Left lung (tissue), 10 donors: ENCODE data around the gene CAPN2. TPM values are rescaled to one million over a fixed set of nuclear protein-coding genes. Genes with fewer than 3 reads are reported as not detected.
A peak's percentile ranks its signal among the peaks of the same experiment; 100 is the strongest.

ENCODE experiments used
- ATAC-seq: fragments of 200-7000 bp; cut with Tn5 transposase; one replicate; pipeline ENCODE4 v1.9.1; 2020; ENCODE audit warnings: moderate library complexity
- DNase-seq, 4 donors: peaks; one replicate each; pipeline ENCODE4 v3.0.0-alpha.2; 2013 to 2020
- H3K27ac ChIP-seq, 2 donors: fragments of 200-600 bp; sonication (generic) in 1 of 2; one replicate each; pipeline versions ENCODE4 v1.5.0 to v1.8.0; 2020 to 2021
- H3K27me3 ChIP-seq, 2 donors: fragments of 200-600 bp; sonication (generic) in 1 of 2; one replicate each; pipeline versions ENCODE4 v1.5.0 to v1.8.0; 2020 to 2021
- H3K36me3 ChIP-seq, 2 donors: fragments of 200-600 bp; sonication (generic) in 1 of 2; one replicate each; pipeline versions ENCODE4 v1.5.0 to v1.8.0; 2020 to 2021
- H3K4me1 ChIP-seq, 2 donors: fragments of 200-600 bp; one replicate each; pipeline ENCODE4 v1.8.0; 2021
- H3K4me3 ChIP-seq, 2 donors: fragments of 200-600 bp; sonication (generic) in 1 of 2; one replicate each; pipeline versions ENCODE4 v1.5.0 to v1.8.0; 2020 to 2021; ENCODE audit warnings: mild to moderate bottlenecking in 1 of 2
- H3K9me3 ChIP-seq, 2 donors: fragments of 200-600 bp; sonication (generic) in 1 of 2; one replicate each; pipeline versions ENCODE4 v1.5.0 to v1.8.0; 2020 to 2021
- intact Hi-C, 2 donors: fragments of 100-400 bp; cut with DNase I; formaldehyde crosslinking; loops; one replicate each; pipeline versions ENCODE4 v1.11.2 to v1.14.2; 2022
- polyA plus RNA-seq, 6 donors: library from polyadenylated mRNA; unstranded; fragments of 120-200 nt; gene quantifications; one replicate each; pipeline ENCODE4 v1.2.1, GENCODE V29; 2013; ENCODE audit not compliant: insufficient read length in 6 of 6
- total RNA-seq, 2 donors: library from RNA; stranded (reverse); fragmentation: NEBNext Ultra II Directional; extraction: Animal tissue kit (Norgen Biotek cat#: 25700); gene quantifications; one replicate each; pipeline ENCODE4 v1.2.1, GENCODE V29; 2021
- TF ChIP-seq, protein P1 (sequence below), 2 donors: fragments of 200-600 bp; sonication (generic) in 1 of 2; IDR thresholded peaks; one replicate each; pipeline versions ENCODE4 v1.5.0 to v1.8.0; 2021; ENCODE audit warnings: antibody characterized with exemption in 2 of 2
- donor health status: DM: no; HTN: yes; CAD: no.
- donor health status: DM: no; HTN: no; CAD: no.

CAPN2 gene
- total and polyA plus RNA-seq, 8 donors = 139 to 434 (median 163) TPM

DNA sequence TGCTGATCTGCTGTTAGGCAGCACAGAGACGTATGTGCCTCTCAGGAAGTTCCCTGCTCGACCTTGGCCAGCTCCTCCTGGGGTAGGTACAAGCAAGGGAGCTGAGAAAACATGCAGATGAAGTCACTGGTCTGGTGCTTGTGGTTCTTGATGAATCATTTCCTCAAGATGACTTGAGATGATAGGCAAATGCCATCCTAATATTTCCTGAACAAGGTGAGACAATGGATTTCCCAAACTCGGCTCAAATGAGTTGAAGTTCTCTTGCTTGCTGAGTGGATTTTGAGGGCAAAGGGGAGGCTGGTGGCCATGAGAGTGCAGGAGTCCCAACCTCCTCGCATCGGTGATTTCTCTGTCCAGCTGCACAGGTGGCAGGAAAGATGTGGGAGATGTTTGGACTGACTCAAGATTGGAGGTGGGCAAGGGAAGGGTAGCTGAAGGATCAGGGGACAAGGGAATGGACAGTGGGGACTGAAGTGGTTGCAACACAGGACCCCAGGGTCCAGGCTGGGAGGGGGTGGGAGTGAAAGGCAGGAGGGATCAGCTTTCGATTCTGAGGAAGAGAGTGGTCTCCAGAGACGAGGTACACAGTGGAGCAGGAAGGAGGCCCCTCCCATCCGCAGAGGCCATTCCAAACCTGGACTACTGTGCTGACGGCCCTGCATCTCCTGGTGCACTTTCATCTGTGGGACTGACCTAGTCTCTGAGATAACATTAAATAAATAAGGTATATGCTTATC lies 63.9 kb downstream of the CAPN2 start:
- Histone ChIP-seq H3K4me3 (no peak overlapping the region), H3K27ac (peak overlapping the region; percentile 34 to 57), H3K4me1 (peaks cover 18 to 33% of the 10 kb centered on the region in 2 donors), H3K9me3 (no peaks in the 10 kb centered on the region), H3K27me3 (no peaks in the 10 kb centered on the region), H3K36me3 (peaks cover 0 to 98% of the 10 kb centered on the region in 2 donors)
- DNase-seq (no peak), ATAC-seq (peak; percentile 41)
- TF ChIP-seq, protein P1, sequence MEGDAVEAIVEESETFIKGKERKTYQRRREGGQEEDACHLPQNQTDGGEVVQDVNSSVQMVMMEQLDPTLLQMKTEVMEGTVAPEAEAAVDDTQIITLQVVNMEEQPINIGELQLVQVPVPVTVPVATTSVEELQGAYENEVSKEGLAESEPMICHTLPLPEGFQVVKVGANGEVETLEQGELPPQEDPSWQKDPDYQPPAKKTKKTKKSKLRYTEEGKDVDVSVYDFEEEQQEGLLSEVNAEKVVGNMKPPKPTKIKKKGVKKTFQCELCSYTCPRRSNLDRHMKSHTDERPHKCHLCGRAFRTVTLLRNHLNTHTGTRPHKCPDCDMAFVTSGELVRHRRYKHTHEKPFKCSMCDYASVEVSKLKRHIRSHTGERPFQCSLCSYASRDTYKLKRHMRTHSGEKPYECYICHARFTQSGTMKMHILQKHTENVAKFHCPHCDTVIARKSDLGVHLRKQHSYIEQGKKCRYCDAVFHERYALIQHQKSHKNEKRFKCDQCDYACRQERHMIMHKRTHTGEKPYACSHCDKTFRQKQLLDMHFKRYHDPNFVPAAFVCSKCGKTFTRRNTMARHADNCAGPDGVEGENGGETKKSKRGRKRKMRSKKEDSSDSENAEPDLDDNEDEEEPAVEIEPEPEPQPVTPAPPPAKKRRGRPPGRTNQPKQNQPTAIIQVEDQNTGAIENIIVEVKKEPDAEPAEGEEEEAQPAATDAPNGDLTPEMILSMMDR (IDR thresholded peaks at IDR 0.05) = no peak
- intact Hi-C loops = no loop called here

DNA sequence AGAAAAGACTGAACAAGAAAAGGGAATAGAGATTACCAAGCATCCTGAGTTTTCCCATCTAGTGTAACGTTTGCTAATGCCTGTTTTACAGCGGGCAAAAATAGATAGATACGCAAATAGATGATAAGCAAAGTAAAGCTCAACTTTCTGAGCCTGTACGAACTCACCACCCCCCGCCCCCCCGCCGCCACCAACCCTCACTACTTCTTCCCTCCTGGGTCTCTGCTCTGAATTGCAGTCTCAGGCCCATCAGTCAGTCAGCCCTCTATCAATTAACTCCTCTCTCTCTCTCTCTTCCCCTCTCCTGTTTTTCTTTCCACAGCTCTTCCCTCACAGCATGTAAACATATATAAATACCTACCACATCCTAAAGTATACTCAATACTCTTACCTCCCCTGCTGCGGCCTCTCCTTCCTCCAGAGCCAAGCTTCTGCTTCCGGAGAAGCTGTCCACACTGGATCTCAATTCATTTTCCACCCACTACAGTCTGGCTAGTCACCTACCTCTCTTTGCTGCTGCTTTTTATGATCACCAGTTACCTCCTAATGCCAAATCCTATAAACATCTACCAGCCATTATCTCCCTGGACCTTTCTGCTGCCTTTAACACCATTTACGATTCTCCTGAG lies 64.6 kb downstream of the CAPN2 start:
- DNase-seq (no peak), ATAC-seq (no peak)
- intact Hi-C loops = no loop called here
- TF ChIP-seq, protein P1 (IDR thresholded peaks at IDR 0.05) = no peak
- Histone ChIP-seq H3K36me3 (peaks cover 0 to 92% of the 10 kb centered on the region in 2 donors), H3K9me3 (no peaks in the 10 kb centered on the region), H3K27ac (peak overlapping the region; percentile 34 to 57), H3K27me3 (no peaks in the 10 kb centered on the region), H3K4me1 (peaks cover 12 to 26% of the 10 kb centered on the region in 2 donors), H3K4me3 (no peak overlapping the region)

DNA sequence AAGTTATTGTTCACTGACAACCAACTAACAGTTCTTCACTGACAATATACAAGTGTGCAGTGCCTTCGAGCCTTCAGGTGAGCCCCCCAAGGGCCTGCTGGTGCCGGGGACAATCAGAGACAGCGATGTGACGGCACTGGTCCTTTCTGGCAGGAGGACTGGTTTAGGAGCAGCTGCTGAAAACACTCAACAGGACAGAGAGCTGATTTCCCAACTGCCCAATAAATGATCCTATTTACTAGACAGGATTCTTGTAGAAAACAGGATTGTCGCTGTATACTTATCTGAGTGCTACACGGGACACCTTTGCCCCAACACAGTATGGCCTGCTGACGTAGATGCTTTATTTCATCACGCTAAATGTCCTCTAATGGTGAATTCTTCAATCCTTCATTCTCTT lies 68.0 kb downstream of the CAPN2 start:
- DNase-seq (no peak), ATAC-seq (no peak)
- Histone ChIP-seq H3K4me1 (peaks cover 1 to 13% of the 10 kb centered on the region in 2 donors), H3K27ac (no peak overlapping the region), H3K36me3 (peaks cover 0 to 81% of the 10 kb centered on the region in 2 donors), H3K27me3 (no peaks in the 10 kb centered on the region), H3K4me3 (no peak overlapping the region), H3K9me3 (no peaks in the 10 kb centered on the region)
- intact Hi-C loops = no loop called here
- TF ChIP-seq, protein P1 (IDR thresholded peaks at IDR 0.05) = no peak

DNA sequence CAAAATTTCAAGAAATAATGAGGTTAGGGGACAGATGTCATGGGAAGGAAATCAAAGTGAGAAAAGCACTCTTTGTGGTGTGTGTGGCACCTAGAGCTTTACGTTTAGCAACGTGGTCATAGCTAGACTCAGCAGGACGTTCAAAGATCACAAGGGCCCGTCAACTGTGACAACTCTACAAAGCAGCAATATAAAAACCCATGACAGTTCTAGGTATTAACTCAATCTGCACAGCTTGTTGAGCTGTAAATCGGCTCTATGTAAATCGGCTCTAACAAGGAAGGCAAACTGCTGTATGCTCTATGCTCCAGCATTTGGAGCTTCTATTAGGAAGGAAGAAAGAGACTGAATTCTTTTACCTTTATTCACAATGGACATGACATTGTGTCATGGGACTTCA lies 68.6 kb downstream of the CAPN2 start:
- Histone ChIP-seq H3K27ac (no peak overlapping the region), H3K4me3 (no peak overlapping the region), H3K4me1 (peaks cover 0 to 6% of the 10 kb centered on the region in 2 donors), H3K9me3 (no peaks in the 10 kb centered on the region), H3K36me3 (peaks cover 0 to 77% of the 10 kb centered on the region in 2 donors), H3K27me3 (no peaks in the 10 kb centered on the region)
- no peak for ATAC-seq
- TF ChIP-seq, protein P1 (IDR thresholded peaks at IDR 0.05) = no peak
- no peak for DNase-seq
- intact Hi-C loops = no loop called here

DNA sequence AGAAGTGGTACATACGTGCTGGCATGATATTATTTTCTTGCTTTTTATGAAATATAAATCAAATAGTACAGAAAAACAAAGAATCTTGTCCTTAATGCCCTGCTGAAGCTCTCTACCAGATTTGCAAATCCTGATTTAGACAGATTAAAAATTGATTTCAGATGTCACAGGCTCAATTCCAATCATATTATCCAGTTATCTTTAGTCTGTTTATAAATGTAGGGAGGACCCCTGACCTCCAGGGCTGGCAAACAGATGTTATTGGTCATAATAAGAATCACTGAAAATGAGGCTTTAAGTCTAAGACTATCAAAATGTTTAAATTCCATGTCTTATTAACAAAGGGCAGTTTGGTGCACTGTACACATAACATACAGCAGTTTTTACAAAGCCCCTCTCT lies 71.3 kb downstream of the CAPN2 start:
- TF ChIP-seq, protein P1 (IDR thresholded peaks at IDR 0.05) = no peak
- DNase-seq = no peak
- ATAC-seq = no peak
- Histone ChIP-seq H3K27me3 (no peaks in the 10 kb centered on the region), H3K9me3 (no peaks in the 10 kb centered on the region), H3K36me3 (peaks cover 0 to 74% of the 10 kb centered on the region in 2 donors), H3K27ac (no peak overlapping the region), H3K4me1 (no peaks in the 10 kb centered on the region), H3K4me3 (no peak overlapping the region)
- intact Hi-C loops = no loop called here
